Inflammatory macrophage treated with lipopolysaccharide for 1 hour (primary cell): Measurements from ENCODE around the gene KCNMA1.

Source experiments
- DNase-seq, 2 donors: peaks; one replicate each; pipeline ENCODE4 v3.0.0-alpha.2; 2020 to 2022

The KCNMA1 gene

GRCh38 chr10:76840802-76841201 is 796.8 kb downstream of the KCNMA1 start:
- DNase-seq: no peak

GRCh38 chr10:76839276-76839675 is 798.3 kb downstream of the KCNMA1 start:
- no peak for DNase-seq

- no peak for DNase-seq
These were observed 807.4 kb downstream of the KCNMA1 start for GRCh38 chr10:76830218-76830617.

GRCh38 chr10:76829724-76830123 is 807.9 kb downstream of the KCNMA1 start:
- no peak for DNase-seq
